ENCODE data around the gene CFDP1. TPM values are rescaled to one million over a fixed set of nuclear protein-coding genes. Genes with fewer than 3 reads are reported as not detected.

The CFDP1 gene
- total RNA-seq, 1 donor from 2014 or later: 65.6 TPM

DNA sequence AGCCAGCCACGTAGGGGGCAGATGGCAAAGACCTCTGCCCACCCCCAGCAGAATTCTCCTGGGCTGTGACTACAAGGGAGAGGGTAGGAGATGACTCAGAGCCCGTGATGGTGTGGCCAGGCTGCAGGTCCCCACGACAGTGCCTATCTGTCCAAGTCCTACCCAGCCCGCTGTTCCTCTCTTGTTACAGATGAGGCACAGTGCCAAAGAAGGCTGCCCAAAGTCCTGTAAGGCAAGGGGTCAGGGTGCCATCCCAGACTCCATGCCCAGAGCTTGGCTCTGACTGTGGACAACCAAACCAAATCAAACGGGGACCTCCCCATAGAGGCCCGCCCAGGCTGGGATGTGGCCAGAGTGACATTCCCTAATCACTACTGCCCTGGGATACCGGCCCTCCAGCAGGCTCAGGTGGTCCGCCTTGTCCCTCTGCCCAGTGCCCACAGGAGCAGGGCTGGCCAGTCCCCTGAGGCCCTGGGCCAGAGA lies 169.3 kb downstream of the CFDP1 start:
- no peaks in the 10 kb centered on the region for H3K9me3 Mint-ChIP-seq (ENCODE audit: unreplicated experiment)
- H3K36me3 Mint-ChIP-seq (ENCODE audit: unreplicated experiment): peaks cover 8% of the 10 kb centered on the region
- H3K27me3 Mint-ChIP-seq (ENCODE audit: unreplicated experiment): no peaks in the 10 kb centered on the region
- peak overlapping the region; percentile 93 for H3K27ac Mint-ChIP-seq (ENCODE audit: unreplicated experiment)
- H3K4me1 Mint-ChIP-seq (ENCODE audit: unreplicated experiment): peaks cover 61% of the 10 kb centered on the region
- H3K4me3 Mint-ChIP-seq (ENCODE audit: unreplicated experiment): peak overlapping the region; percentile 82
- DNase-seq (ENCODE audit: extremely low spot score, unreplicated experiment): no peak
- no peak for TF ChIP-seq CTCF (IDR thresholded peaks at IDR 0.05)

- peaks cover 8% of the 10 kb centered on the region for H3K36me3 Mint-ChIP-seq (ENCODE audit: unreplicated experiment)
- H3K27ac Mint-ChIP-seq (ENCODE audit: unreplicated experiment): peak overlapping the region; percentile 93
- DNase-seq (ENCODE audit: extremely low spot score, unreplicated experiment): no peak
- no peaks in the 10 kb centered on the region for H3K9me3 Mint-ChIP-seq (ENCODE audit: unreplicated experiment)
- H3K27me3 Mint-ChIP-seq (ENCODE audit: unreplicated experiment): no peaks in the 10 kb centered on the region
- no peak for TF ChIP-seq CTCF (IDR thresholded peaks at IDR 0.05)
- H3K4me3 Mint-ChIP-seq (ENCODE audit: unreplicated experiment): peak overlapping the region; percentile 82
- H3K4me1 Mint-ChIP-seq (ENCODE audit: unreplicated experiment): peaks cover 67% of the 10 kb centered on the region
Measured at GRCh38 chr16:75263291-75263962, 169.9 kb downstream of the CFDP1 start.

GRCh38 chr16:75262800-75263127 lies 170.5 kb downstream of the CFDP1 start:
- H3K27me3 Mint-ChIP-seq (ENCODE audit: unreplicated experiment): no peaks in the 10 kb centered on the region
- H3K9me3 Mint-ChIP-seq (ENCODE audit: unreplicated experiment): no peaks in the 10 kb centered on the region
- peaks cover 8% of the 10 kb centered on the region for H3K36me3 Mint-ChIP-seq (ENCODE audit: unreplicated experiment)
- no peak for TF ChIP-seq CTCF (IDR thresholded peaks at IDR 0.05)
- peak overlapping the region; percentile 93 for H3K27ac Mint-ChIP-seq (ENCODE audit: unreplicated experiment)
- H3K4me1 Mint-ChIP-seq (ENCODE audit: unreplicated experiment): peaks cover 68% of the 10 kb centered on the region
- DNase-seq (ENCODE audit: extremely low spot score, unreplicated experiment): no peak
- peak overlapping the region; percentile 82 for H3K4me3 Mint-ChIP-seq (ENCODE audit: unreplicated experiment)

DNA sequence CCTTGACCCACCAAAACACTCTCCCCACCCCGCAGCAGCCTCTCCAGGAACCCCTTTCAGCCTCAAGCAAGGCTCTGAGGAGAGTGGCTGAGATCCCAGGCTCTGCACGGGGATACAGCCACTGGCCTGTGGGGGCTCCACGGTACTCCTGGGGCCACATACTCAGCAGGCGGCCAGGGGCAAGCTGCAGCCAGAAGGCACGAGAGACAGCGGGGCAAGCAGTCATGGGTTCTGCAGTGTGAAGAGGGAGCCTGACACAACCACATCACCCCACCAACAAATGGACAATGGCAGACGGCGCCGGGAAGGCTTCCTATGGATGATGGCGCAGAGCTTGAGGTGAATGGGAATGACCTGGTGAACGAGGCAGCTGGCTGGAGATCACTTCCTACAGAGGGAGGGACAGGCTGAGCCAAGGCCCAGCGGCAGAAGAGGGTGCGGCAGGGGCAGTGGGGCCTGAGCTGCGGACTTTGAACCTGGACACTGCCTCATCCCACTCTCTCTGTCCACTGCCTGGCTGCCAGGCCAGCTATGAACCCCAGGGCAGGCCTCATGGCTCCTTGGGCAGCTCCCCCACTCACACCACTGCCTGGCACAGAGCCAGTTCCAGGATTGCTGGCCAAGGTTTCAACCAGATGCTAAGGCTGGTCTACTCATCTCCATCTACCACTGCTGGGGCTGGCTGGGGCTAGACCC lies 171.1 kb downstream of the CFDP1 start:
- Mint-ChIP-seq H3K9me3 (ENCODE audit: unreplicated experiment) (no peaks in the 10 kb centered on the region), H3K36me3 (ENCODE audit: unreplicated experiment) (peaks cover 8% of the 10 kb centered on the region), H3K27ac (ENCODE audit: unreplicated experiment) (peak overlapping the region; percentile 93), H3K4me3 (ENCODE audit: unreplicated experiment) (no peak overlapping the region), H3K27me3 (ENCODE audit: unreplicated experiment) (no peaks in the 10 kb centered on the region), H3K4me1 (ENCODE audit: unreplicated experiment) (peaks cover 70% of the 10 kb centered on the region)
- DNase-seq (ENCODE audit: extremely low spot score, unreplicated experiment): peak; percentile 85
- TF ChIP-seq CTCF (IDR thresholded peaks at IDR 0.05): no peak

- peaks cover 8% of the 10 kb centered on the region for H3K36me3 Mint-ChIP-seq (ENCODE audit: unreplicated experiment)
Measured at GRCh38 chr16:75261590-75262078, 171.7 kb downstream of the CFDP1 start.

More at GRCh38 chr16:75261590-75262078, 171.7 kb downstream of the CFDP1 start:
- peaks cover 71% of the 10 kb centered on the region for H3K4me1 Mint-ChIP-seq (ENCODE audit: unreplicated experiment)
- H3K4me3 Mint-ChIP-seq (ENCODE audit: unreplicated experiment): no peak overlapping the region
- DNase-seq (ENCODE audit: extremely low spot score, unreplicated experiment): no peak
- peak overlapping the region; percentile 93 for H3K27ac Mint-ChIP-seq (ENCODE audit: unreplicated experiment)
- no peaks in the 10 kb centered on the region for H3K27me3 Mint-ChIP-seq (ENCODE audit: unreplicated experiment)
- H3K9me3 Mint-ChIP-seq (ENCODE audit: unreplicated experiment): no peaks in the 10 kb centered on the region
- TF ChIP-seq CTCF (IDR thresholded peaks at IDR 0.05): no peak

Measured in osteocyte (in vitro differentiated cells).